Loucy (cell line): Measurements from ENCODE around the gene KREMEN1.

Experiments used
- H2AFZ ChIP-seq: fragments of 200-600 bp; sonication (generic); 2 replicates; pipeline ENCODE4 v1.6.0; 2016; ENCODE audit warnings: antibody characterized with exemption, mild to moderate bottlenecking, low read length, moderate library complexity
- H3F3A ChIP-seq: fragments of 200-600 bp; 2 replicates; pipeline ENCODE4 v1.6.0; 2016; ENCODE audit warnings: antibody characterized with exemption, low read depth, mild to moderate bottlenecking
- H3K27me3 ChIP-seq: fragments of 200-600 bp; sonication (generic); 2 replicates; pipeline ENCODE4 v1.6.1; 2014; ENCODE audit warnings: low read length, mild to moderate bottlenecking; ENCODE audit not compliant: insufficient read depth, poor library complexity, severe bottlenecking
- H3K36me3 ChIP-seq: fragments of 200-600 bp; sonication (generic); 2 replicates; pipeline ENCODE4 v1.6.1; 2016; ENCODE audit warnings: low read length; ENCODE audit not compliant: insufficient read depth
- H3K4me1 ChIP-seq: fragments of 200-600 bp; sonication (generic); 2 replicates; pipeline ENCODE4 v1.5.1; 2014; ENCODE audit warnings: low read length, mild to moderate bottlenecking; ENCODE audit not compliant: insufficient read depth, poor library complexity, severe bottlenecking
- H3K4me2 ChIP-seq: fragments of 200-600 bp; sonication (generic); 2 replicates; pipeline ENCODE4 v1.6.0; 2014; ENCODE audit warnings: antibody characterized with exemption, low read length, low read depth, mild to moderate bottlenecking; ENCODE audit not compliant: poor library complexity, severe bottlenecking
- H3K4me3 ChIP-seq: fragments of 200-600 bp; sonication (generic); 2 replicates; pipeline ENCODE4 v1.5.1; 2014; ENCODE audit warnings: low read length, mild to moderate bottlenecking, mixed read lengths; ENCODE audit not compliant: poor library complexity, severe bottlenecking
- H3K79me2 ChIP-seq: fragments of 200-600 bp; sonication (generic); 2 replicates; pipeline ENCODE4 v1.6.1; 2014; ENCODE audit warnings: low read length; ENCODE audit not compliant: insufficient read depth
- H3K9ac ChIP-seq: fragments of 200-600 bp; sonication (generic); 2 replicates; pipeline ENCODE4 v1.6.0; 2014; ENCODE audit warnings: mild to moderate bottlenecking, low read depth, low read length, moderate library complexity; ENCODE audit not compliant: poor library complexity, severe bottlenecking
- H3K9me2 ChIP-seq: fragments of 200-600 bp; sonication (generic); replicated peaks from 2 replicates; pipeline ENCODE4 v1.6.1; 2016; ENCODE audit warnings: low read depth, low read length, mixed read lengths
- H3K9me3 ChIP-seq: fragments of 200-600 bp; sonication (generic); 2 replicates; pipeline ENCODE4 v1.6.1; 2014; ENCODE audit warnings: mild to moderate bottlenecking, antibody characterized with exemption, low read length, low read depth; ENCODE audit not compliant: insufficient read depth
- H4K20me1 ChIP-seq: fragments of 200-600 bp; sonication (generic); 2 replicates; pipeline ENCODE4 v1.6.0; 2014; ENCODE audit warnings: antibody characterized with exemption, low read length, mild to moderate bottlenecking; ENCODE audit not compliant: insufficient read depth, poor library complexity, severe bottlenecking
- CTCF ChIP-seq: fragments of 200-600 bp; sonication (generic); conservative IDR thresholded peaks from 2 replicates; pipeline ENCODE4 v1.5.1; 2014; ENCODE audit warnings: mild to moderate bottlenecking, antibody characterized with exemption, low read length
- EZH2phosphoT487 ChIP-seq: fragments of 200-600 bp; IDR thresholded peaks from 2 replicates; pipeline ENCODE4 v1.6.1; 2018; ENCODE audit warnings: antibody characterized with exemption, mild to moderate bottlenecking, moderate library complexity, borderline replicate concordance

The KREMEN1 gene

GRCh38 chr22:29040385-29041275 is 32.2 kb upstream of the KREMEN1 start:
- peaks cover 14% of the 10 kb centered on the region; the same call in 1 of the 2 replicates for H3K36me3 ChIP-seq
- no peaks in the 10 kb centered on the region for H3K79me2 ChIP-seq
- no peaks in the 10 kb centered on the region for H3K9me2 ChIP-seq
- H3K4me2 ChIP-seq, result peak overlapping the region; percentile 23
- H3F3A ChIP-seq, result no peaks in the 10 kb centered on the region
- H3K4me1 ChIP-seq, result peaks cover 22% of the 10 kb centered on the region
- no peak overlapping the region for H3K9ac ChIP-seq
- H3K27me3 ChIP-seq, result no peaks in the 10 kb centered on the region
- H4K20me1 ChIP-seq, result no peaks in the 10 kb centered on the region
- H3K4me3 ChIP-seq, result no peak overlapping the region
- H2AFZ ChIP-seq, result no peak overlapping the region
- no peaks in the 10 kb centered on the region for H3K9me3 ChIP-seq
- TF ChIP-seq EZH2phosphoT487 (no peak), CTCF (peak; percentile 99)

GRCh38 chr22:29041408-29041807 is 31.4 kb upstream of the KREMEN1 start:
- H3K4me1 ChIP-seq, result peaks cover 22% of the 10 kb centered on the region
- TF ChIP-seq CTCF (no peak), EZH2phosphoT487 (no peak)

GRCh38 chr22:29043906-29044575 is 28.8 kb upstream of the KREMEN1 start:
- H2AFZ ChIP-seq, result no peak overlapping the region
- H3K9ac ChIP-seq, result no peak overlapping the region
- no peaks in the 10 kb centered on the region for H3F3A ChIP-seq
- no peaks in the 10 kb centered on the region for H3K79me2 ChIP-seq
- no peaks in the 10 kb centered on the region for H3K9me3 ChIP-seq
- H3K4me2 ChIP-seq, result no peak overlapping the region
- H3K4me3 ChIP-seq, result no peak overlapping the region
- peaks cover 14% of the 10 kb centered on the region for H3K4me1 ChIP-seq
- no peaks in the 10 kb centered on the region for H3K27me3 ChIP-seq
- H4K20me1 ChIP-seq, result no peaks in the 10 kb centered on the region
- peaks cover 48% of the 10 kb centered on the region; the same call in 1 of the 2 replicates for H3K36me3 ChIP-seq
- TF ChIP-seq EZH2phosphoT487 (no peak), CTCF (no peak)
- no peaks in the 10 kb centered on the region for H3K9me2 ChIP-seq

More at GRCh38 chr22:29041408-29041807, 31.4 kb upstream of the KREMEN1 start:
- Histone ChIP-seq H4K20me1 (no peaks in the 10 kb centered on the region), H3K4me2 (peak overlapping the region; percentile 23), H3K4me3 (no peak overlapping the region), H2AFZ (no peak overlapping the region), H3F3A (no peaks in the 10 kb centered on the region), H3K36me3 (peaks cover 21% of the 10 kb centered on the region; the same call in 1 of the 2 replicates), H3K9me3 (no peaks in the 10 kb centered on the region), H3K9me2 (no peaks in the 10 kb centered on the region), H3K9ac (no peak overlapping the region), H3K27me3 (no peaks in the 10 kb centered on the region), H3K79me2 (no peaks in the 10 kb centered on the region)
